AG10803 (cell line): ENCODE measurements around the gene ALDOA.

Source experiments
- DNase-seq: peaks from one replicate; pipeline ENCODE4 v3.0.0; 2010; ENCODE audit warnings: low read depth
- H3K4me3 ChIP-seq: 2 replicates; pipeline ENCODE4 v1.5.1; 2011; ENCODE audit warnings: mild to moderate bottlenecking, low read length, control low read depth
- CTCF ChIP-seq: conservative IDR thresholded peaks from 2 replicates; pipeline ENCODE4 v1.5.1; 2011; ENCODE audit warnings: mild to moderate bottlenecking, low read length, control low read depth, inconsistent platforms

ALDOA gene

GRCh38 chr16:30054451-30054850 lies 11.1 kb upstream of the ALDOA start:
- H3K4me3 ChIP-seq: no peak overlapping the region
- DNase-seq: no peak
- no peak for TF ChIP-seq CTCF

DNA sequence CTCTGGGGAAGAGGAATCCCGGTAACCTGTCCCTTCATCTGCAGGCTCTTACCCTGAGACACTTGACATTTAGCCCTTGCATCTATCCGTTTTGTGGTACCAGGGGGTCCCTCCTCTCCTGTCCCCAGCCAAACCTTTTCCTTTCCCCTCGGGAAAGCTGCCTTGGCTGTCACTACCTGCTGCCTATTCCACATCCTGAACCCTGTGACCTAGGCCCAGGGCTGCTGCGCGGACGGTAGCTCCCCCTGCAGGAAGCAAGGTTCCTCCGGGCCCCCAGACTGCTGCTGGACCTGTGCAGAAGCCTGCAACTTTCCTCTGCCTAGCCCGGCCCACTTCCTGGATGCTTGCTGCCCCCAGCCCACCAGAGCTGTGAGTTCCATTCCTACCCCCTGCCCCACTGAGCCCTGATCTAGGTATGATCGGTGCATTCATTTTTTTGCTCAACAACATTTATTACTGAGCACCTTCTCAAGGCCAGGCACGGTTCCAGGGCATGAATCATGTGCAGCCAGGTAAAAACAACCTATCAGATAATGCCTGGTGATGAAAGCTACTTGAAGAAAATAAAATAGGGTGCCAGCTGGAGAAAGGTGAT lies 10.5 kb upstream of the ALDOA start:
- DNase-seq: no peak
- TF ChIP-seq CTCF: peak; percentile 55
- H3K4me3 ChIP-seq: no peak overlapping the region

DNA sequence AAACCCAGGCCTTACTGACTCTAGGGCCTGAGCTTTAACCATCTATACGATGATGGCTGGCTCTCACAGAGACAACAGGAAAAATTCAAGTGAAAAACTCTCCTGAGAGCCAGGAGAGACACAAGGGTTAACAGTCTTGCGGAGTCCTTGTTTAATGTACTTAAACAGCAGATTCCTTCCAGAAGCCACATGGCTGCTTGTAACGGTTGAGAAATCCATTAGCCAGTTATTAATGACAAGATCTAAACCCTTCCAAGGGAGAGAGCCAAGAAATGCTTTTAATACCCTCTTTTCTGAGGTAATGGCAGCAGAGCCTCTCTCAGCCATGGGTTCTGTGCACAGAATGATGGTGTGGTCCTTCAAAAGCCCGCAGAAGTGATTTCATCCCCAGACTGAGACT lies 5.2 kb upstream of the ALDOA start:
- no peak for DNase-seq
- no peak overlapping the region for H3K4me3 ChIP-seq
- TF ChIP-seq CTCF: no peak

DNA sequence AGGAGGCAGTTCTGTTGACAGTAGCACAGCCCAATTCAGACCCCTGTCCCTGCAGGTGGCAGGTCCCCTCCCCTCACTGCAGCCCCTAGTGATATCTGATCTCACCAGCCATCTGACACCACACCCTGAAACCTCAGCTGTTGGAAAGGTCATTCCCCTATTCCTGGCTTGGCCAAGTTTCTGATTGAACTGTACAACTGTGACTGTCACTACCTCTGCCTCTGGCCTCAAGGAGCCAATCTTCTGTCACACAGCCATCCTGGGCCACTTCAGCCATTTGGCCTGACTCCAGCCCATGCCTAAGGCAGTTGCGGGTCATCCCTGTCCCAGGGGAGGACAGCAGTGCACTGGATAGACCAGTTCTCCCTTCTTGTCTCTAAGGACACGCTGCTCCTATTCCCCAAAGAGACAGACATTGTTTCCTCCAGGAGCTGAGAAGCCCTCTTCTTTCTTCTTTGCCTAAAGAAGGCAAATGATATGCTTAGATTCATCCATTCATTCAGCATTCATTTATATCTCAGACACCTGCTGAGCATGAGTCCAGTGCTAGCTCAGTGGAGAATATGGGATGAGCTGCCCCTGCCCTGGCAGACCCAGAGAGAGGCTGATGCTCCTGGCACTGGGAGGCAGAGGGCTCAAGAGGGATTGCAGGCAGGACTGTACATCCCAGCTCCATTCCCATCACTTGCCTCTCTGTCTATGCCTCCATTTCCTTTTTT lies 4.6 kb upstream of the ALDOA start:
- no peak for DNase-seq
- TF ChIP-seq CTCF: no peak
- H3K4me3 ChIP-seq: no peak overlapping the region

- TF ChIP-seq CTCF: no peak
- no peak for DNase-seq
- peak overlapping the region; percentile 75 for H3K4me3 ChIP-seq
Measured at GRCh38 chr16:30063278-30063892, 2.2 kb upstream of the ALDOA start.

DNA sequence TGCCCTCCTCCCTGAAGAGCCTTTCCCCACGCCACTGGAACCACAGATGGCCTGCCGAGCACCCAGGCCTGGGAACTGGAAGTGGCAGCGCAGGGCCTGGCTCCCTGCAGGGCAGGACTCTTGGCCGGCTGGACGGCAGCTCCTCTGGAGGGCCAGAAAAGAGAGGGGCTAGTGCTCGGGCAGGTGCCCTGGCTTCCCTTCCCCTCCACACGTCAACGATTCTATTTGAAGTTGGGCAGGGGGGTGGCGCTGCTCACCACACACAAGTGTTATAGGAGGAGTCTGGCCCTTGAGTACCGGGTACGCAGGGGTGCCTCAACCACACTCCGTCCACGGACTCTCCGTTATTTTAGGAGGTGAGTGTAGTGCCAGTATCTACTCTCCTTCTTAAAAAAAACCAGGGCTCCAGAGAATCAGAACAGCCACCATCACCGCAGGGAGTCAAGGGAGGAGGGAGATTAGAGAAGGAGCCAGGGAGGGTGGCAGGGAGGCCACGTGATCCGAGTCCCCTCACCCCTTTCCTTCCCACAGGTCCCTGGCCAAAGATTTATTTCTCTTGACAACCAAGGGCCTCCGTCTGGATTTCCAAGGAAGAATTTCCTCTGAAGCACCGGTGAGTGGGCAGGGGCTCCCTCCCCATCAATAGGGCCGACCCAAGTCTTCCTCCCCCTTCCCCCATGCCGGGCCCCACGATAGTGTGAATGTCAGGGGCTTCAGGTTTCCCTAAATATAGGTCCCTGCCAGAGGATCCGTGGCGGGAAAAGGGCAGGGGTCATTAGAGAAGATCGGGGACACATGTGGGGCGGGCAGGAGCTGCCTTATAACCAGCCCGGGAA lies 1.4 kb upstream of the ALDOA start:
- no peak for DNase-seq
- peak; percentile 18 for TF ChIP-seq CTCF
- H3K4me3 ChIP-seq: peak overlapping the region; percentile 75
